ENCODE measurements around the gene CCN6.
A peak's percentile ranks its signal among the peaks of the same experiment; 100 is the strongest.

The CCN6 gene

DNA sequence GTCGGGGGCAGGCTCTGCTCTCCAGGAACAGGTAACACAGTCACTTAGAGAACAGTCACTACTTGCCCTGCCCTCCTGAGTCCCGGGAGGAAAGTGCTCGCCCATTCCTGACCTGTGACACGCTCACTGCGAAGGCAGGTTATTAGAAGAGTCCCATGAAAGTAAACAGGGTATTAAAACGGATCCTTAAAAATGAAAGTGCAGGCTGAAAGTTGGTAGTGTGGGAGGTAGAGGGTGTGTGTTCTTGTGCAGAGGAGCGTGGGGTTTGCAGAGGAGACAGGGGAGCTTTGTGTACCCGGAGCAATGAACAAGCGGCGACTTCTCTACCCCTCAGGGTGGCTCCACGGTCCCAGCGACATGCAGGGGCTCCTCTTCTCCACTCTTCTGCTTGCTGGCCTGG, at the start of gene CCN6:
TSS of gene CCN6 (plus strand) at position 104 of the 400 bp plus-strand sequence. CDS start at position 358, 254 bp downstream.
- DNase-seq (ENCODE audit: low read depth in 2 of 2): no peak

- no peak for DNase-seq (ENCODE audit: low read depth in 2 of 2)
Measured at GRCh38 chr6:112004201-112005012, 49.5 kb upstream of the CCN6 start.

GRCh38 chr6:112005013-112005371, 48.9 kb upstream of the CCN6 start:
- no peak for DNase-seq (ENCODE audit: low read depth in 2 of 2)

- no peak for DNase-seq (ENCODE audit: low read depth in 2 of 2)
Measured at GRCh38 chr6:112007254-112007653, 46.6 kb upstream of the CCN6 start.

GRCh38 chr6:112007805-112008204, 46.1 kb upstream of the CCN6 start:
- no peak for DNase-seq (ENCODE audit: low read depth in 2 of 2)

GRCh38 chr6:112008482-112008881, 45.4 kb upstream of the CCN6 start:
- no peak for DNase-seq (ENCODE audit: low read depth in 2 of 2)

- DNase-seq (ENCODE audit: low read depth in 2 of 2): no peak
Measured at GRCh38 chr6:112010328-112010727, 43.6 kb upstream of the CCN6 start.

GRCh38 chr6:112013051-112013450, 40.9 kb upstream of the CCN6 start:
- DNase-seq (ENCODE audit: low read depth in 2 of 2): no peak

DNA sequence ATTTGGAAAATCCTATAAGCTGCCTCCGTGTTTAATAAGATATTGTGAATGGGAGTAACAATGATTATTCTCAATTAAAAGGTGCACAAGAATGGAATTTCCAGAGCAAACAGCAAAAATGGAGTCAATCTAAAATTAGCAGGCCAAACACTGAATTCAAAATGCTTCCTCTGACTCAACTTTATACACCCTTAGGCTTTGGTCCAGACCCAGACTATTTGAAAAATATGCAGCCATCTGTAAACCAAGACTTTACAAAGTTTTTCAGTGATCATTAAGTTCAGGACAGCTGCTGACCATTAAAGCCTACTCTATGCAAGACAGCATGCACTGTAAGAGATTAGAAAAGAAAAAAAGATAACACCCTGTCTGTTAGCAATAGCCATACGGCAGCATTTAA, 39.4 kb upstream of the CCN6 start:
- DNase-seq (ENCODE audit: low read depth in 2 of 2): no peak

DNA sequence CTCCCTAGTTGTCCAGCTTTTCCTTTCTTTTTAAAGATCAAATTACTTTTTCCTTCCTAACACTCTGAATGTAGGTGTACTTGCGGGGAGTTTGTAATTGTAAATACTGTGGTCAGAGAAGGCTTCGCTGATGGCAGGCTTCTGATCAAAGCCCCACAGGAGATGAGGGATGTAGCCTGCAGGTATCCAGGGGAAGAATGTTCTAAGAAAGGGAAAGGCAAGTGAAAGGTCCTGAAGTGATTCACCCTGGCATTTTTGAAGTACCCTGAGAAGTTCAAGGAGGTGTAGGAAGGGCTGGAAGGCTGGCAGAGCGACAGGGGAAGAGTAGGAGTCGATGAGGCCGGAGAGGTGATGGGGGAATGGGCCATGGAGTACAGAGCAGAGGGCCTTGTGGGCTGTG, 38.2 kb upstream of the CCN6 start:
- no peak for DNase-seq (ENCODE audit: low read depth in 2 of 2)

DNA sequence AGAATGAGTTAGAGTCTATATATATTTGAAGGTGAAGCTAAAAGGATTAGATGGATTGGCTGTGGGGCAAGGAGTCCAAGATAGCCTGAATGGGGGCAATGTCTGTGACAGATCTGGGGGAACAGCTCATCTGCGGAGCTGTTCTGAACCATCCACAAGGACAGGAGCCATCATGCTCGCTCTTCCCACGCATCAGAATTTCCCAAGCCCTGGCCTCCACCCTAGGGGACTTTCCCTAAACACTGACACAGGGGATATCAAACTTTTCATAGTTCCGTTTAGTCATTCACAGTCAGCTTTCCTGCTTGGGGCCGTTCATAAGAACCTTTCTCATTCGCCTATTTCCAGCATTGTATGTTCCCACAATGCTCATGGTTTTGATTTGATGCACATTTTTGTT, 37.6 kb upstream of the CCN6 start:
- no peak for DNase-seq (ENCODE audit: low read depth in 2 of 2)

GRCh38 chr6:112017169-112017568, 36.7 kb upstream of the CCN6 start:
- DNase-seq (ENCODE audit: low read depth in 2 of 2): no peak

DNA sequence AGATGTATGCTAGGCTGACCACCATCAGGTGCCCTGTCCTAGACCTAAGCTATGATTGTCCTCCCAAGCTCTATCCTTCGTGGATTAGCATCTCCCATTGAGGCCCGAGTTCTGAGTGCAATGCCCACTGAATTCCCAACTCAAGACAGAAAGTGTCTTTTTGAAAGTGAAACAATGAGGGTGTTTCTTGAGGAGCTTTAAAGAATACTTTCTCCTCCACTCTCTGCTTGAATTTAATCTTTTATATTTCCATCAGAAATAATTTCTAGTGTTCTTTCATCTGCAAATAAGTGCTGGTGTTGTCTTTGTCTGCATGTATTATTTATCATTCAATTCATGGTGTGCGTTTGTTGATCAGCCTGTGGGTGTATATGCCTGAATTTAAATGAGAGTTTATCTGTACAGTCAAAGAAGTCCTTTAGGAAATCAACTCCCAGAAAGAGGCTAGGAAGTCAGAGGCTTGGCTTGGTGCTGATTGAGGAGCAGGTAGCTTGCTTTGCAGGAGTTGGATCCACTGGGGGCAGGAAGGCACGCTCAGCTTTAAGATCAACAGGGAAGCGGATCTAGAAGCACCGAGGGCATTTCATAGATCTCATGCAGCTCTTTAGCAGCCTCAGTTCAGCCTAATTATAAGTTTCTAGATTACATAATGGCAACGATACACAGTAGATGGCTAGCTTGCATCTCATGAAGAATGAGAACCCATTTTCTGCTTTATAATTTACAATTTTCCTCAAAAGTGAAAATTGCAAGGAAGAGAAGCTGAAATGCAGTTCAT, 36.0 kb upstream of the CCN6 start:
- DNase-seq (ENCODE audit: low read depth in 2 of 2): no peak

DNA sequence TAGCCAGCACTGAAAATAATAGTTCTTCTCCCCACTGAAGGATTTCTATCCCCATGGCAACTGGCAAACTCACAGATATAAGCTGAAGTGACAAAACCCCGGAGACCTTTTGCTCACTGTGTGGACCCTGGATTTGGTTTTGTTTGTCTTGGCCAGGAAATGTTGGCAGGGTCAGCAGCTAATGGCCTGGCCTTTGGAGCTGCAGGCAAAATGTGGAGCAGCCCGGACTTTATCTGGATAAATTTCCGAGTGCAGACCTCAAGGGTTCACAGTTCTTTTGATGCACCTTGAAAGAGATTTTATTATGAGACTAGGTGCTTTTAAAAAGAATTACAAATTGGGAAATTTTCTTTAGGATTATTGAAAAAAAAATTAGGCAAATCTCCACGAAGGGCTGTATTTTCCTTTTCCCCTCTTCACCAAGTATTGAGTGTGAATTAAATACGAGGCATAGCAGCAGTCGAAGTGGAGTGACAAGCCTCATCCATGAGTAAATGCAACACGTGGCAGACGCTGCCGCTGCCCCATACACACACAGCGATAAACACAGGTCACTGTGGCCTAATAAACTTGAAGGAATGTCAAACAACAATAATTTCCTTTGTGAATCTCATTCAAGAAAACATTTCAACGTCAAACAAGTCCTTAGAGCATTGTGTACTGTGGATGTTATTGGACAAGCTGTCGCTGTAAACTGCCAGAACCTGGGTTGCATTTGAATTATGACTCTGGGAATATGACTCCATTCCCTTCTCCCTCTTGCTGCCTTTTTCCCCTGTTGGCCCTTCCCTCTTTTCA, 35.1 kb upstream of the CCN6 start:
- no peak for DNase-seq (ENCODE audit: low read depth in 2 of 2)

DNA sequence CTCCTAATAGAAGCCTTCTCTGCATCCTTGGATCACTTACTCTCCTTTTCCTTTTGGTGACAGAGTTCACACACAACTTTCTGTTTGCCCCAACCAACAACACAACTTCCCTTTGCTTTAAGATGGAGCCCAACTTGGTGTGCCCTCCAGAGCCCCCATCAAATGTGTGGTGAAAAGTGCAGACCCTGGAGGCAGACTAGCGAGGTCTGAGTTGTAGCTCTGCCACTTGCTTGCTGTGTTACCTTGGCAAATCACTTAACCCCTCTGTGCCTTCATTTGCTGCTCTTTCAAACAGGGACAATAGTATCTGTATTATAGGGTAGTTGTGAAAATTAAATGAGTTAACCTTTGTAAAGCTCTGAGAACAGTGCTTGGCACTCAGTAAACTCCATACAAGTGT, 34.3 kb upstream of the CCN6 start:
- DNase-seq (ENCODE audit: low read depth in 2 of 2): no peak

GRCh38 chr6:112021691-112022310, 32.1 kb upstream of the CCN6 start:
- DNase-seq (ENCODE audit: low read depth in 2 of 2): no peak

- DNase-seq (ENCODE audit: low read depth in 2 of 2): no peak
Measured at GRCh38 chr6:112022749-112023148, 31.2 kb upstream of the CCN6 start.

GRCh38 chr6:112024464-112024863, 29.4 kb upstream of the CCN6 start:
- no peak for DNase-seq (ENCODE audit: low read depth in 2 of 2)

DNA sequence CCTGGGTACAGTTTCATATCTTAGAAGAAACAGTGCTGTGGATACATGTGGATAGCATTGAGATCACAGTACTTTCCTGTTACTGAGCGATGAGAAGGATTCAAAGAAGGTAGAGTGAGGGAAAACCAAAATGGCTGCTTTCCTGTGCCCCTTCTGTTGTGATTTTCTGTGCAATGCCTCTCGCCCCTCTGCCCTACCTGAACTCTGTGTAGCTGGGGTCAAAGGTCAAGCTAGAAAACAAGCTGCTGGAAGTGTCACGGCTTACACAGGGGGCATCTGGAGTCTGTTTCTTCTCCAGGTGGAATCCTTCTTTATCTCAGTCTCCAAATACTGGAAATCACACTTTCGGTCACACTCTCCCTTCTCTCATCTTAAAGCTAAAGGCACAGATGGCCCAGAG, 27.0 kb upstream of the CCN6 start:
- DNase-seq (ENCODE audit: low read depth in 2 of 2): no peak

DNA sequence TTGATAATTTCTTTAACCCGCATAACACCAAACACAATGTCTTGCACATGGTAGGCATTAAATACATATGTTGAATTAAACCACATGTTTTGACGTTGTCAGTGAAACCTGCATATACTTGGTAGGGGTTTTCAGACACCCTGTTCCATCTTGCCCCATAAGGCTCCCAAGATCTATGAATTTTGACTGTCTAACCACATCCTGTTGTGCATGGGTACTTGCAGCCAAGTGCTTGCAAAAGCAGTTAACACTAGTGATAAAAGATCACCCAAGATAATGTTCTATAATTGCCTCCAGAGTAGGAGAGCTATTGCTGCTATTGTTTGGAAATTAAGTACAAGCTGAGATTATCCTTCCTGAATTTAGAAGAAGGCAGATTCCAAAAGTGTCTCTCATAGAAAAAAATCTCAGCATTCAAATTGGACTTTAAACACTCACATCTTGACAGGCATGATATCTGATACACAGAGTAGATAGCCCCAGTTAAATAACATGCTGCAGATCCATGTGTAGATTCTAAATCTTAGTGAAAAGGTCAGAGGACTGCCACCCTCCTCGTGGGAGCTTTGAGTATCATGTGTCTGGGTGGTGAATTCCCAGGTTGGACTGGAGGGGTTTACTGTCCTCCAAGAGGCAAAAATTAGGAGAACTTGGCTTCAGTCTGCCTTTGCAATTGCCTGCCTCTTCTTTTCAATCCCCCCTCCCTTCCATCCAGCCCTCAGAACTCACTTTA, 25.8 kb upstream of the CCN6 start:
- DNase-seq (ENCODE audit: low read depth in 2 of 2): peak in 1 of 2 donors; percentile 15

Data from stimulated activated CD8-positive, alpha-beta memory T cell treated with anti-CD3 and anti-CD28 coated beads, Interleukin-15, amount 100 ng/mL, for 4 hours (primary cell).